PC-3 (cell line): ENCODE data around the gene GAPDH. TPM values are rescaled to one million over a fixed set of nuclear protein-coding genes. Genes with fewer than 3 reads are reported as not detected.

Experiments used
- ATAC-seq: fragments of 200-7000 bp; cut with Tn5 transposase; 2 replicates; pipeline ENCODE4 v1.9.1; 2020; ENCODE audit warnings: mild to moderate bottlenecking, moderate library complexity
- BruUV-seq: library from RNA; stranded (reverse); fragments of 400-500 nt; replicated peaks from 2 replicates; lab custom pipeline; 2021; lab: Mats Ljungman, UMichigan
- CTCF ChIA-PET: fragments of 300-600 bp; sonication (Branson Sonifier 250); formaldehyde crosslinking; loops from one replicate; lab custom pipeline; 2022; ENCODE audit warnings: antibody characterized with exemption; lab: Charles Lee
- POLR2A ChIA-PET: fragments of 300-600 bp; sonication (Branson Sonifier 250); formaldehyde crosslinking; loops from one replicate; lab custom pipeline; 2022; ENCODE audit warnings: antibody characterized with exemption; ENCODE audit not compliant: unreplicated experiment; lab: Charles Lee
- DNase-seq: peaks from one replicate; pipeline ENCODE4 v3.0.0-alpha.2; 2015
- H2AFZ ChIP-seq: fragments of 300-600 bp; sonication (generic); 2 replicates; pipeline ENCODE4 v1.6.0; 2016; ENCODE audit warnings: antibody characterized with exemption, low read length
- H3F3A ChIP-seq: fragments of 300-600 bp; sonication (generic); one replicate; pipeline ENCODE4 v1.6.0; 2017; ENCODE audit warnings: antibody characterized with exemption, low read length, control low read depth, mild to moderate bottlenecking; ENCODE audit not compliant: unreplicated experiment
- H3K27ac ChIP-seq: fragments of 300-600 bp; sonication (generic); 2 replicates; pipeline ENCODE4 v1.5.1; 2016; ENCODE audit warnings: mild to moderate bottlenecking, low read length
- H3K27me3 ChIP-seq: fragments of 300-600 bp; sonication (generic); 2 replicates; pipeline ENCODE4 v1.6.1; 2016; ENCODE audit warnings: low read length, mixed read lengths
- H3K36me3 ChIP-seq: fragments of 300-600 bp; sonication (generic); 2 replicates; pipeline ENCODE4 v1.6.1; 2016; ENCODE audit warnings: low read depth, mixed run types, low read length, mixed read lengths
- H3K4me1 ChIP-seq: fragments of 300-600 bp; sonication (generic); 2 replicates; pipeline ENCODE4 v1.5.1; 2016; ENCODE audit warnings: low read length; ENCODE audit not compliant: insufficient read depth
- H3K4me2 ChIP-seq: fragments of 300-600 bp; sonication (generic); 2 replicates; pipeline ENCODE4 v1.6.0; 2016; ENCODE audit warnings: low read length
- H3K4me3 ChIP-seq: fragments of 300-600 bp; sonication (generic); 2 replicates; pipeline ENCODE4 v1.5.1; 2016; ENCODE audit warnings: mild to moderate bottlenecking, low read length, mixed read lengths
- H3K79me2 ChIP-seq: fragments of 300-600 bp; sonication (generic); 2 replicates; pipeline ENCODE4 v1.6.1; 2017; ENCODE audit warnings: low read length, mixed read lengths
- H3K9ac ChIP-seq: fragments of 300-600 bp; sonication (generic); 2 replicates; pipeline ENCODE4 v1.6.0; 2016; ENCODE audit warnings: mild to moderate bottlenecking, low read length
- H3K9me2 ChIP-seq: fragments of 300-600 bp; sonication (generic); replicated peaks from 2 replicates; pipeline ENCODE4 v1.6.1; 2016; ENCODE audit warnings: mixed run types, low read length, mixed read lengths
- H3K9me3 ChIP-seq: fragments of 300-600 bp; sonication (generic); 2 replicates; pipeline ENCODE4 v1.6.1; 2016; ENCODE audit warnings: low read length, mixed read lengths
- H4K20me1 ChIP-seq: fragments of 300-600 bp; sonication (generic); 2 replicates; pipeline ENCODE4 v1.6.1; 2016; ENCODE audit warnings: low read length, mixed read lengths
- CTCF ChIP-seq: fragments of 300-600 bp; sonication (generic); conservative IDR thresholded peaks from 2 replicates; pipeline ENCODE4 v1.5.1; 2017; ENCODE audit warnings: antibody characterized with exemption, low read depth, mild to moderate bottlenecking, low read length
- EZH2 ChIP-seq: fragments of 300-600 bp; sonication (generic); IDR thresholded peaks from one replicate; pipeline ENCODE4 v1.6.1; 2017; ENCODE audit warnings: antibody characterized with exemption, mild to moderate bottlenecking, low read length; ENCODE audit not compliant: unreplicated experiment
- EZH2phosphoT487 ChIP-seq: fragments of 300-600 bp; sonication (generic); IDR thresholded peaks from 2 replicates; pipeline ENCODE4 v1.6.1; 2018; ENCODE audit warnings: mild to moderate bottlenecking, antibody characterized with exemption, low read length, borderline replicate concordance
- intact Hi-C: fragments of 100-400 bp; cut with micrococcal nuclease; formaldehyde crosslinking; loops from 2 replicates; pipeline ENCODE4 v1.9.0; 2023
- total RNA-seq: library from RNA; depleted of rRNA; stranded (reverse); fragments of >200 nt; gene quantifications from 2 replicates; pipeline ENCODE4 v1.2.3, GENCODE V29; 2014

Gene GAPDH
- total RNA-seq, 1 experiment from 2014 or later: 7,326 TPM

- no peak for TF ChIP-seq CTCF
- no peak for TF ChIP-seq EZH2
- TF ChIP-seq EZH2phosphoT487: no peak
- Histone ChIP-seq H3K4me2 (no peak overlapping the region), H3K9ac (no peak overlapping the region), H3K27me3 (no peaks in the 10 kb centered on the region), H2AFZ (no peak overlapping the region), H3K9me3 (no peaks in the 10 kb centered on the region), H3F3A (no peaks in the 10 kb centered on the region), H3K4me1 (no peaks in the 10 kb centered on the region), H3K4me3 (no peak overlapping the region), H4K20me1 (no peaks in the 10 kb centered on the region), H3K9me2 (no peaks in the 10 kb centered on the region), H3K36me3 (peaks cover 65% of the 10 kb centered on the region), H3K79me2 (no peaks in the 10 kb centered on the region), H3K27ac (no peak overlapping the region)
- ATAC-seq (no peak), DNase-seq (no peak)
- intact Hi-C loops: no loop called here
- POLR2A ChIA-PET: no interaction called here
- no TSS peak for BruUV-seq
- CTCF ChIA-PET: no interaction called here
Observed at GRCh38 chr12:6522193-6522592, 12.1 kb upstream of the GAPDH start.

GRCh38 chr12:6523708-6524107 is 10.6 kb upstream of the GAPDH start:
- Histone ChIP-seq H4K20me1 (no peaks in the 10 kb centered on the region), H3K27me3 (no peaks in the 10 kb centered on the region), H3K9me3 (no peaks in the 10 kb centered on the region), H3K4me1 (no peaks in the 10 kb centered on the region), H3F3A (no peaks in the 10 kb centered on the region), H3K9ac (no peak overlapping the region), H3K9me2 (no peaks in the 10 kb centered on the region), H3K27ac (no peak overlapping the region), H3K79me2 (no peaks in the 10 kb centered on the region), H2AFZ (no peak overlapping the region), H3K4me2 (no peak overlapping the region), H3K36me3 (peaks cover 66% of the 10 kb centered on the region), H3K4me3 (no peak overlapping the region)
- TF ChIP-seq EZH2 (no peak), EZH2phosphoT487 (no peak), CTCF (no peak)
- intact Hi-C loops: no loop called here
- DNase-seq (no peak), ATAC-seq (no peak)
- BruUV-seq: no TSS peak
- POLR2A ChIA-PET: interaction anchor here (0.5 kb wide), 1 partner anchor 49 kb away, joined by 4 read pairs; no protein-coding TSS in a partner anchor
- CTCF ChIA-PET: no interaction called here

GRCh38 chr12:6524648-6525047 is 9.7 kb upstream of the GAPDH start:
- no peaks in the 10 kb centered on the region for H3K9me2 ChIP-seq
- no peak overlapping the region for H3K27ac ChIP-seq
- no peaks in the 10 kb centered on the region for H4K20me1 ChIP-seq
- H3K4me1 ChIP-seq: no peaks in the 10 kb centered on the region
- H3K4me3 ChIP-seq: no peak overlapping the region
- ChIA-PET POLR2A (no interaction called here), CTCF (no interaction called here)
- H3K9me3 ChIP-seq: no peaks in the 10 kb centered on the region
- BruUV-seq: no TSS peak
- H2AFZ ChIP-seq: no peak overlapping the region
- H3K4me2 ChIP-seq: no peak overlapping the region
- peaks cover 67% of the 10 kb centered on the region for H3K36me3 ChIP-seq
- DNase-seq: no peak
- H3K79me2 ChIP-seq: no peaks in the 10 kb centered on the region
- TF ChIP-seq EZH2phosphoT487 (no peak), EZH2 (no peak), CTCF (no peak)
- no peak for ATAC-seq
- intact Hi-C loops: no loop called here
- no peak overlapping the region for H3K9ac ChIP-seq
- no peaks in the 10 kb centered on the region for H3F3A ChIP-seq
- H3K27me3 ChIP-seq: no peaks in the 10 kb centered on the region
